Effector CD4-positive, alpha-beta T cell (primary cell): ENCODE measurements around the gene PDGFC.
"Not testable (repeated sequence)": the region's sequence is repeated elsewhere in the genome, so short reads cannot be mapped to it uniquely, and the experiment has no call there.

Source experiments
- DNase-seq: peaks from one replicate; pipeline ENCODE4 v3.0.0-alpha.2; 2020

The PDGFC gene

DNA sequence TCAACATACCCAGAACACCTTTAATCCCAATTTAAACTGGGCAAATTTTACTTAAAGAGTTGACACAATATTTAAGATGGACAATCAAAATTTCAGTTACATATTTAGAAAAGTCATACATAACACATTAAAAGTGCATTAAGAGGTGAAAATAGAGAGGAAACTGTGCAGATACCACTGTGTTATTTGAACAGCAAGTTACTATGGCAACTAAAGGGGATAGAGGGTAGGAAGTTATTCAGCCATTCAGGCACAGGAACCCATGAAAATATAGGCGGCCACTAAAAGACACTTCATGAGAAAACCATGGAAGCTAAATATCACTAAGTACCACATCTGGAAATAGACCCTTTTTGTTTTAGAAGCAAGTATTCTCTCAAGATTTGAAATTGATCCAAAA, 75.1 kb downstream of the PDGFC start:
- DNase-seq: no peak

GRCh38 chr4:156894234-156894633, 77.4 kb downstream of the PDGFC start:
- DNase-seq: no peak

GRCh38 chr4:156892805-156893204, 78.8 kb downstream of the PDGFC start:
- DNase-seq: no peak

DNA sequence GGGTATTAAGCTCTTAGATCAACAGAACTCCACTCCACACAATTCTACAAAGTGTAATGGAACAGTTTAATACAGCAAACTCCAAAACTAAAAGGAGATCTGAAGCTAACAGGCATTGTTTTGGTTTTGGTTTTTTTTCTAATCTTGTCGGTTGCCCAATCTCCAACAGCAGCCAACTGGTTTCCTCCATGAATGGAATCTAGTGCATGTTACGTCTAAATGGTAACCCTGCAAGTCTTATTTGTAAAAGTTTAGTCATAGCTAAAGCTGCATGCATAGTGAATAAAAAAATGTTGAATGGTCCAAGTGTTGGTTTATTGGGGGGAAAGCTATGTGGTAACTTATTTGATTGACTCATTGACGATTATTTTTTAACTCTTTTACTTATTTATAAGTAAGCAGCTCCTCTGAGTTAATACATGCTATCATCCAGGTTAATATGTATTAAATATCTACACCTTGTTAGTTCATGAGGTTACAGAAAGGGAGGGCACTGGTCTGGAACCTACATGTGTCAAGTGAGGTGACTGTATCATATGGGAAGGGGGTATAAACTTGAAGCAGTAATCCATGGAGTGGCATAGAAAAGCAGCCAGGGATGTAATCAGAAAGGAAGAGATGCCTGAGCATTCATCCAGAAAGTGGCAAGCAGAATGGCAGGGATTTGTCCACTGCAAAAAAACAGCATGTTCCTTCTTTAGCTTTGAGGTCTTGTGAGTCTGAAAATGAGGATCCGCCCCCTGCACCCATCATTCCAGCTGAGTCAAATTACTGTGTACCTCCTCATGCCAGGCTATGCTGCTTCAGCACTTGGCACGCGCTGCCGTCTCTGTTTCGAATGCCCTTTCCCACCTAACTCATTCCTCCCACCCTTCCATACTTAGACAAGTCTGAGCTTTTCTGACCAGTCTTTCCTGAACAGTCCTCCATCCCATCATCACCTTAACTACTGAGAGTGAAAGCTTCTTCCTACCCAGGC, 81.7 kb downstream of the PDGFC start:
- DNase-seq: no peak

- no peak for DNase-seq
These were observed 82.8 kb downstream of the PDGFC start for GRCh38 chr4:156888762-156889161.

GRCh38 chr4:156886481-156886880, 85.1 kb downstream of the PDGFC start:
- DNase-seq: no peak

DNA sequence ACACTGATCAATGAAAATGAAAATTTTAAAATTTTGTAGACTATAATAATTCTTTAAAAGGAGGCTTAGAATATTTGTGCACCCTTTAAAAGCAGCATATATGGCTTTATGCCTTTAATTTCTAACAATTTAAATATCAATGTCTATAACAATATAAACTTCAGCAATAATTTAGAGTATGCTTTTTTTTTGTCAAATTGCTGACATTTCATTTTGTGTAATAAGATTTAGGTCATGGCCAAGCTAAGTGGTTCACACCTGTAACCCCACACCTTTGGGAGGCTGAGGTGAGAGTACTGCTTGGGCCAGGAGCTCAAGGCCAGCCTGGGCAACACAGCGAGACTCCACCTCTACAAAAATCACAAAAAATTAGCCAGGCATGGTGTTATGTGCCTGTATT, 86.2 kb downstream of the PDGFC start:
- no peak for DNase-seq

- DNase-seq: no peak
These were observed 87.4 kb downstream of the PDGFC start for GRCh38 chr4:156884183-156884582.

GRCh38 chr4:156875704-156876103, 95.9 kb downstream of the PDGFC start:
- no peak for DNase-seq

DNA sequence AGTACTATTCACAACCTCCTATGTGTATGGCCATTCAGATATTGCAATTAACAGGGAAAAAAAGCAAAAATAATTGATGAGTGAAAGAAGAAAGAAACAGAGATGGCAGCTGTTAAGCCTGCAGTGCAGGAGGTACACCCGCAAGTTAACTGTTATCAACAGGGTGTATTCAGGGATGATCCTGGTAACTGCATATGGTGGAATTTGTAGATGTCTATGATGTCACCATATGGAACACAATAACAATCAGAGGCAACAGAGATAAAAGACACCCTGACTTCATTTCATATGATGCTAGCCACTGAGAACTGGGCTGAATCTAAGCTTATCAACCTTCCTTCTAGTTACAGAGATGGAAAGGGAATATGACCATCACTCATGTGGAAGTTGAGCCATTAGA, 96.5 kb downstream of the PDGFC start:
- no peak for DNase-seq

DNA sequence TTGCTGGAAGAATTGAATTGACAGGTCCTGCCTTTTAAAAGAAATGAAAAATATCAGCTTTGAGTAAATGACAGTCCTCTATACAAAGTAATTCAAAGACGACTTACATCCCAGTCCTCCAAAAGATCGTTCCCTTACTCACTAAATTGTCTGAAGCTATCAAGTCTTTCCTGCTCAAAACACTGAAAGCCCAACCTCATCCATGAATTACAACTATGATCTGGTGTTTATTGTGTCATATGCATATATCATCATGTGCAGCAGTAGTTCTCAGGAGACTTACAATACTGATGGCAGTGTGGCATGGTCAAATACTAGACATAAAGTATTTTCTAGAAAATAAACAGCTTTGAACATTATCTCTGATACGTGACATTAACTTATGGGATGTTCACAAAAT, 97.8 kb downstream of the PDGFC start:
- DNase-seq: no peak

DNA sequence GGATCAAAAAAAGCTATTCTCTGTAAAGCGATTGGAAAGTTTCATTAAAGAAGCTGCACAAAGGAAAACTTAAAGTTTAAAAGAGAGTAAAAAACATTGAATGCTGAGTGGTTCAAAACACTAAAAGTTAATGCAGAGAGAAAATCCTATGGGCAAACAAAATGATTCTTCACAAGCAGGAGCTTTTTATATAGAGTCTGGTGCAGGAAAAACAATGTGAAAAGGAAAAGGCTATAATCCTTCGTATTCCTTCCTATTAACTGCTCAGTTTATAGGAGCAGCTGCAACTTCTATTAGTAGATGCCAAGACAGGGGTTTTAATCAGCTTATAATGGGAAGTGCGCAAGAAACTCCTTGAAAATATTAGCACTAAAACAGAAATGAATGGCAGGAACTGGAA, 100.7 kb downstream of the PDGFC start:
- DNase-seq: no peak

DNA sequence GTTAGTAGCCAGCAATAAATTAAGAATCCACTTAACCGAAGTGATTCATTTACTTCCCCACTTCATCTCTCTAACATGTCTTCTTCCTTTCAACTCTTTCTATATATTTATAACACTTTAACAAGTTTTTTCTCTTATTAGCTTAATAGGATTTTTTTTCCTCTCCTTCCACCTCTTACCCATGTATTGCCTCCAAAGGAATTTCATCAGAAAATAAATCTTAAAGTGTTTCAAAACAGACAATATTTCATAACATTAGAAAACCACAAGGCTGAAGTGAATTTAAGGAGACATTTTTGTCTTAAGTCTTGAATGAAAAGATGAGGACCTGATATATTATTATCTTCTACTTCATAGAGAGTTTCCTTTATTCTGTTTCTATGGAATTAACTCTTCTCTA, 101.5 kb downstream of the PDGFC start:
- no peak for DNase-seq

GRCh38 chr4:156866088-156866487, 105.5 kb downstream of the PDGFC start:
- DNase-seq: not testable (repeated sequence)

- no peak for DNase-seq
These were observed 106.1 kb downstream of the PDGFC start for GRCh38 chr4:156865451-156865850.

DNA sequence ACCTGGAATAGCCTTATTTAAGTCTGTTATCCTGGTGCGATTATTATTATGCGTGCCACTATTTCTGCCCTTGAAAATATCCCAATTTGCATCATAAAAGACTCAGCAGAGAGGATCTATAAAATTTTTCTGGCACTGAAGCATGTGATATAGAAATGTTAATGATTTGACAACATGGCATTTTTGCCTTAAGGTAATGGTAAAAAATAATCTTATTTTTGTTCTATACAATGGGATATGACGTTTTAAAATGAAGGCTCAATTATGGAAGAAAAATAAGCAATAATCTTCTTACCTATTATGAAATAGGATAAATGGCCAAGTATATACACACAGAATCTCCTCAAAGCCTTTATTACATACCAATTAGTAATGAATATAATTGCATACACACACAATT, 113.5 kb downstream of the PDGFC start:
- DNase-seq: no peak

DNA sequence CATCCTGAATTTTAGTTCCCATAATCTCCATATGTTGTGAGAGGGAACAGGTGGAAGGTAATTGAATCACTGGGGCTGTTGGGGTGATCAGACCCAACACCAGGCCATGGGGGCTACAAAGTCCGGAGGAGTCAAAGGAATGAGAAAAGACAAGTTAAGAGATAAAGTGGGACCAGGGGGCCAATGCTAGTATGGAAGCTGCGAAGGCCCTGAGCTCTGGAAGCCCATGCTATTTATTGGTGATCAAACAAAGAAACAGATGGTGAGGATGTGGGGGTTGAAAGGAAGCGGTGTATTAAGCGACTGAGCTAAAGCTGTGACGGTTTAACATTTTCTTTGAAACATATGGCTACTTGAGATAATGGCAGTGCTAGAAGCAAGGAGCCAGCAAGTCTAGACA, 132.8 kb downstream of the PDGFC start:
- no peak for DNase-seq

- no peak for DNase-seq
These were observed 133.8 kb downstream of the PDGFC start for GRCh38 chr4:156837625-156838345.

- no peak for DNase-seq
These were observed 138.7 kb downstream of the PDGFC start for GRCh38 chr4:156832886-156833285.

GRCh38 chr4:156830351-156830750, 141.2 kb downstream of the PDGFC start:
- DNase-seq: no peak

DNA sequence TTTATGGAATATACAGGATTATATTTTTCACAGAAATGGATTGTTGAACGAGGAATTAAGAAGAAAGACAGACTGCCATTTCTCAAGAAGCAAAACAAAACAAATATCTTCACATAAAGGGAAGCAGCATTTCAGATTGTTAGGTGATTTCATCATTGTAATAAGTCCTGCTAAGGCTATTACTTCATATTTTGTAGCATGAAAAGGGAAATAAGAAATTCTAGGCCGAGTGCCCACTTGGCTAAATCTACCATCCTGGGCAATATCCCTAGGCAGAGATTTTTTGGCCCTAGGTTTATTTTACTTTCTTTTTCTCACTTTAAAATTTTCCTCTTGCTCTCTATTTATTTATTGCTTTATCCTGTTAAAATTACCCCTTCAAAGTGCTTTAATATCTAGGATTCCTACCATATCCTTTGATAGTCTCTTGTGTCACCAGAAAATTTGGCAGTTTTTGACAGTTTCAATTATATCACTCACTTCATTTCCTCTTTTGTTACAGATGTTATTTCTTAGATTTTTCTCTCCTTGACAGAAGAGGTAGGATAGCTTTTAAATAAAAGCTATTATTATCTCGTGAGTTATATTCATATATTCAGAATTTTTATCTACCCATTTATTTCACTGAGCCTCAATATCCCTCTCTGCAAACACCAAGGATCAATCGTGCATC, 142.3 kb downstream of the PDGFC start:
- DNase-seq: no peak

DNA sequence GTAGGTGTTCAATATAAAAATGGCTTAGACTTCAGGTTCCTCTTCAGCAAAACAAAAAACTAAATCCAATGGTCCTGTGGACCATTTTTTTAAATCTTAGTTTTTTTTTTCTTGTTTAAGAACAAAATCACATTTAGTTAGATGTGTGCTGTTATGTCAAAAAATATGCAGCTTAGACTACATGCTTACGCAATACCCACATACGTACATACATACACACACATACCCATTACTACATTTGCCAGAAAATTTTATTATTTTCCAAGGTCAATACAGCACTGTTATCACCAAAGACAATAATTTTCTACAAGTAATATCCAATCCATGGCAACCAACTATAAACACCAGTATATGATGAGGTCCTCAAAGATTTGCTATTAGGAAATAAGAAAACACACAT, 144.1 kb downstream of the PDGFC start:
- no peak for DNase-seq

DNA sequence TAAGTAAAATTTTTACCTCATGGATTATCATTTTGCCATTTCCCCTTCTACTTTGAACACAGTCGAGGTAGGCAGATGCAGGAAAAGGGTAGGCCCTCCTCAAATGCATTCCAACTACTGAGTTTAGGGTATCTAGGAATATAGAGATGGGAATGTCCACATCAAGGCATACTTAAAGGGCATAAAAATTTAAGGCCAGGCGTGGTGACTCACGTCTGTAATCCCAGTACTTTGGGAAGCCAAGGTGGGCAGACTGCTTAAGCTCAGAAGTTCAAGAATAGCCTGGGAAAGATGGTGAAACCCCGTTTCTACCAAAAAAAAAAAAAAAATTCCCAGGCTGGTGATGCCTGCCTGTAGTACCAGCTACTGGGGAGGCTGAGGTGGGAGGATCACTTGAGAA, 146.5 kb downstream of the PDGFC start:
- no peak for DNase-seq
